Uterus (tissue), 4 donors: Measurements from ENCODE around the gene TNFRSF18. TPM values are rescaled to one million over a fixed set of nuclear protein-coding genes. Genes with fewer than 3 reads are reported as not detected.

Experiments used
- DNase-seq, 2 donors: peaks; one replicate each; pipeline ENCODE4 v3.0.0-alpha.2; 2019 to 2020
- H3K27ac ChIP-seq, 2 donors: fragments of 200-600 bp; sonication (generic); 1 replicate in 1 of 2; 2 replicates in 1 of 2; pipeline ENCODE4 v1.5.1; 2016 to 2018
- H3K27me3 ChIP-seq, 2 donors: fragments of 200-600 bp; sonication (generic); one replicate each; pipeline ENCODE4 v1.5.1; 2018 to 2019; ENCODE audit warnings: control low read depth in 1 of 2
- H3K36me3 ChIP-seq, 2 donors: fragments of 200-600 bp; sonication (generic); one replicate each; pipeline ENCODE4 v1.5.1; 2019; ENCODE audit warnings: control low read depth in 1 of 2
- H3K4me1 ChIP-seq, 2 donors: fragments of 200-600 bp; sonication (generic); one replicate each; pipeline ENCODE4 v1.5.1; 2018 to 2019; ENCODE audit warnings: control low read depth in 1 of 2
- H3K4me3 ChIP-seq, 2 donors: fragments of 200-600 bp; sonication (generic); 1 replicate in 1 of 2; 2 replicates in 1 of 2; pipeline ENCODE4 v1.5.1; 2018 to 2019; ENCODE audit warnings: mild to moderate bottlenecking in 1 of 2
- H3K9me3 ChIP-seq, 2 donors: fragments of 200-600 bp; sonication (generic); one replicate each; pipeline ENCODE4 v1.5.1; 2019; ENCODE audit warnings: control low read depth in 1 of 2
- POLR2A ChIP-seq, 2 donors: fragments of 450-650 bp; IDR thresholded peaks; one replicate each; pipeline ENCODE4 v1.6.1; 2016; ENCODE audit warnings: antibody characterized with exemption in 2 of 2, mild to moderate bottlenecking in 1 of 2, moderate library complexity in 1 of 2
- intact Hi-C: fragments of 100-400 bp; cut with DNase I; formaldehyde crosslinking; loops from one replicate; pipeline ENCODE4 v1.15.1; 2023; ENCODE audit warnings: low total_unique reads
- total RNA-seq, 4 donors: library from RNA; depleted of rRNA in 3 of 4; stranded (reverse); fragments of >200 nt in 3 of 4; gene quantifications; one replicate each; pipeline versions ENCODE4 v1.1.0 to v1.2.4, GENCODE V29; 2014 to 2023
- TF ChIP-seq, protein P1 (sequence below), 4 experiments: fragments of 200-600 bp in 2 of 4; fragments of 450-650 bp in 2 of 4; sonication (generic) in 2 of 4; IDR thresholded peaks; one replicate each; pipeline ENCODE4 v1.5.1; 2016 to 2019; ENCODE audit warnings: antibody characterized with exemption in 4 of 4, mild to moderate bottlenecking in 2 of 4, moderate library complexity in 1 of 4
- donor health status: DM: yes; HTN: yes; CAD: no.

TNFRSF18 gene
- total RNA-seq, 4 donors from 2014 or later: 0.37 to 2.6 TPM; not detected in 2

DNA sequence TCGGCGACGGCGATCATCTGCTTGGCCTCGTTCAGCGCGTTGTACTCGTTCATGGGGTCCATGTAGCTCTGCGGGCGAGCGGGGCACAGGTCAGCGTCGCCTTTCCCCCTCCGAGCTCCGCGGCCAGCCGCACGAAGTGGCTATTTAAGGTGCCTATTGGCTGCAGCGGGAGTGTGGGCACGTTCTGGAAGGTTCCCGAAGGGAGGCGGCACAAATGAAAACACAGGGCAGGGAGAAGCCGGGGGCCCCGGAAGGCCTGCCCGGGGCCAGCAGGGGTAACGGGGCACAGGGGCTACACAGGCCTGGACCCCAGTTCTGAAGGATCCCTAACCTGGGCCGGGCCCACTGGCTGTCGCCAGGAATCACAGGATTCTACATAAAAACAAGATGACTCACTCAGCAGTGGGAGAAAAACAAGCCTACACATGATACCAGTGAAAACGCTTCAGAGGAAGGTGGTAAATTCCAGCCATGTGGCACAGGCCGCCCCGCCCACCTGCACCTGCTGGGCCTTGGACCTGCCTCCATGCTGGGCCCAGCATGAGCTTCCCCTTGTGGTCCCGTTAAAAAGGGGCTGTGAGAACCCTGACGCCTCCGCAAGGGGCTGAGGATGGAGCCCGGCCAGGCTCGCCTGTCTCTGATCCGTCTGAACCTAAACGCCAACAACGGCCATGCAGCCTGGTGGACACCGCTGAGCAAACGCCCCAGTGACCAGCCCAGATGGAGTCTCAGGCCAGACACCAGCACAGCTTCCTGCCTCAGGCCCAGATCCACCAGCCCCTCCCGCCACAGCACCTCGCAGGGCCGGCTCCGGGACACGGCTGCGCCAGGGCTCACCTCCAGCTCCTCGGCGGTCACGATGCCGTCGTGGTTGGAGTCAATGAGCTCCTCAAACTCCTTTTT lies 11.5 kb upstream of the TNFRSF18 start:
- TF ChIP-seq POLR2A (IDR thresholded peaks at IDR 0.05): no peak
- TF ChIP-seq, protein P1, sequence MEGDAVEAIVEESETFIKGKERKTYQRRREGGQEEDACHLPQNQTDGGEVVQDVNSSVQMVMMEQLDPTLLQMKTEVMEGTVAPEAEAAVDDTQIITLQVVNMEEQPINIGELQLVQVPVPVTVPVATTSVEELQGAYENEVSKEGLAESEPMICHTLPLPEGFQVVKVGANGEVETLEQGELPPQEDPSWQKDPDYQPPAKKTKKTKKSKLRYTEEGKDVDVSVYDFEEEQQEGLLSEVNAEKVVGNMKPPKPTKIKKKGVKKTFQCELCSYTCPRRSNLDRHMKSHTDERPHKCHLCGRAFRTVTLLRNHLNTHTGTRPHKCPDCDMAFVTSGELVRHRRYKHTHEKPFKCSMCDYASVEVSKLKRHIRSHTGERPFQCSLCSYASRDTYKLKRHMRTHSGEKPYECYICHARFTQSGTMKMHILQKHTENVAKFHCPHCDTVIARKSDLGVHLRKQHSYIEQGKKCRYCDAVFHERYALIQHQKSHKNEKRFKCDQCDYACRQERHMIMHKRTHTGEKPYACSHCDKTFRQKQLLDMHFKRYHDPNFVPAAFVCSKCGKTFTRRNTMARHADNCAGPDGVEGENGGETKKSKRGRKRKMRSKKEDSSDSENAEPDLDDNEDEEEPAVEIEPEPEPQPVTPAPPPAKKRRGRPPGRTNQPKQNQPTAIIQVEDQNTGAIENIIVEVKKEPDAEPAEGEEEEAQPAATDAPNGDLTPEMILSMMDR (IDR thresholded peaks at IDR 0.05): no peak
- H3K4me3 ChIP-seq: no peak overlapping the region
- H3K27ac ChIP-seq: no peak overlapping the region
- intact Hi-C loops: no loop called here
- DNase-seq: no peak
- H3K36me3 ChIP-seq: no peaks in the 10 kb centered on the region
- H3K27me3 ChIP-seq: no peaks in the 10 kb centered on the region
- H3K9me3 ChIP-seq: no peaks in the 10 kb centered on the region
- peaks cover 0 to 4% of the 10 kb centered on the region in 2 donors for H3K4me1 ChIP-seq

DNA sequence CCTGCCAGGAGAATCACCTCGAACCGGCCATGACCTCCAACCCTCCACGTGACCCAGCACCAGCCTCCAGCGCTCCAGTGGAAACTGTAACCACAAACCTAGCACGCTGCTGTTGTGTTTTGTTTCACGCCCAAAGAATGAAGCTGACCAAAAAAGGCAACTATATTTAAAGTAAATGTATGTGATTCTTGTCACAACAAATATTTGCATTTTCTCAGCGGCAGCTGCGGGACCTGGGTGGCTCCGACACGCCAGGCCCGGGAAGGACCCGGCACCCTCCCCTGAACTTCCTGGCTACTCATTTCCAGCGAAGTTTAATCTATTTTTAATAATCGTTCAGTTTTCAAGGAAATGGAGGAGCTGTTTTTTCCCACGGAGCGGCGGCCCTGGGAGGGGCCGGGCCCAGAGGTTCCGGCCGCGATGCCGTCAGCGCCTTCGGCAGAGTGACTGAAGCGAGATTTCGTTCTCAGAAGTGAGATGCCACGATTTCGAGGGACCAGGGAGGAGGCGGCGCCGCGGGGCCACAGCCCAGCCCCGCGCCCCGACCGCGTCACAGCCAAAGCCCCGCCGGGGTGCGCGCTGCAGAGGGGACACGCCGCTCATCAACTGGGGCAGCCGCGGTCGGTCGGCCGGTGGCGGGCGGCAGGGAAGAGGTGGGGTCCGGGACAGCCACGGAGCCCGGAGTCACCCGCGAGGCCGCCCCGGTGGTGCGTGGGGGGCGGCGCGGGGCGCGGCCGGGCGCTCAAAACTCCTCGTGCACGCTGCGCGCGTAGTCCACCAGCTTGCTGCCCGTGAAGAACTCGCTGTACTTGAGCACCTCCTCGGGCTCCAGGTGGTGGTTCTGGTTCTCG lies 10.6 kb upstream of the TNFRSF18 start:
- TF ChIP-seq, protein P1 (IDR thresholded peaks at IDR 0.05): no peak
- TF ChIP-seq POLR2A (IDR thresholded peaks at IDR 0.05): no peak
- Histone ChIP-seq H3K4me1 (peaks cover 0 to 6% of the 10 kb centered on the region in 2 donors), H3K27ac (no peak overlapping the region), H3K4me3 (no peak overlapping the region), H3K36me3 (no peaks in the 10 kb centered on the region), H3K9me3 (no peaks in the 10 kb centered on the region), H3K27me3 (no peaks in the 10 kb centered on the region)
- DNase-seq: no peak
- intact Hi-C loops: no loop called here

DNA sequence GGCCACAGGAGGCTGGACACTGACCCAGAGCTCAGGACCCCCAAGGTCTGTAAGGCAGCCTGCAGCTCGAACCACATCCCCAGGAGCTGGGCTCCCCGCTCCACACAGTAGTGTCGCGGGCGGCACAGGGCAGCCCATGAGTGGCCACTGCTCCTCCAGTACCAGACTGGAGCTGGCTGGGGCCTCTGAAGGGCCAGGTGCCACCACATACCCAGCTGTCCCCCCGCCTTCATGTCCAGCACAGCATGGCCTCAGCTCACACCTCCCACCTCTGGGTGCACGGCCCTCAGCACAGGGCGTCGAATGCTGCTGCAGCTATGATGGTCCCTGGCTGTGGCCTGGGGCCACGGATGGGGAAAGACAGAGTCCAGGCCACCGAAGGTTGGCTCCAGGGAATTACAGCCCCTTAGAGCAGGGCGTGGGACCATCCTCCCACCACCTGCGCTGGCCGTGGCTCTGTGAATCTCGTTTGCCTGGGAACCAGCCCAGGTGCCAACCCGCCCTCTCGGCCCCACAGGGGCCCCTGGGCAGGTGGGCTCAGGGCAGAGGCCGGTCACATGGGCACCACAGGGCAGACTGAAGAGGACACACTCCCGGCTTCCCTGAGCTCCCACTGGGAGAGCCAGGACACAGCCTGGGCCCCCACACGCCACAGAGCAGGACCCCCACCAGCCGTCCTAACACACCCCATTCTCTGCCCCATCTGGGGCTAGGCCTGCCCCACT lies 9.7 kb upstream of the TNFRSF18 start:
- intact Hi-C loops: no loop called here
- H3K27me3 ChIP-seq: no peaks in the 10 kb centered on the region
- DNase-seq: no peak
- no peaks in the 10 kb centered on the region for H3K9me3 ChIP-seq
- H3K36me3 ChIP-seq: no peaks in the 10 kb centered on the region
- no peak for TF ChIP-seq POLR2A (IDR thresholded peaks at IDR 0.05)
- TF ChIP-seq, protein P1 (IDR thresholded peaks at IDR 0.05): no peak
- no peak overlapping the region for H3K27ac ChIP-seq
- peaks cover 0 to 6% of the 10 kb centered on the region in 2 donors for H3K4me1 ChIP-seq
- no peak overlapping the region for H3K4me3 ChIP-seq

DNA sequence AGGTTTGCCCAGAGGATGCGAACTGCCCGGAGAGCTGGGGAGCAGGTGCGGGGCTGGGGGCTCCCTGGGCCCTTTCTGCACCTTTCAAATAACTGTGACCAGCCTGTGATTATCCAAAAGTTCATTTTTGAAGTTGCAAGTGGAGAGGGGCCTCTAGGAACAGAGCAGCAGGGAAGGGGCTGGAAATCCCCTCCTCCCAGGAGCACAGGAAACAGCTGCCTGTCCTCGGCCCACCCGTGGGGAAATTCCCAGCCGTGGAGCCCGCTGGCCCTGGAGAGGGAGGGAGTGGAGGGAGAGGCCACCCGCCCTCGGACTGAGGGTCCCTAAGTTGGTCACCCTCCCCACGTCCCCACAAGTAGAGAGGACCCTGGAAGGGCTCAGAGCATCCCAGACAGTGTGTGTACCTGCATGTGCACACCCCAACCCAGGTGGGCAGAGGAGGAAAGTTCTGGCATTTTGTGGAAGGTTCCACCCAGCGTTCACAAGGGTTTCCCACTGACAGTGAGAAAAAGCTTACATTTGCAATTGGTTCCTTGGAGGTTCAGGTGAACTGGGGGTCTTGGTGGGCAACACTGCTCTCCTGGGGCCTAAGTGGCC lies 8.8 kb upstream of the TNFRSF18 start:
- DNase-seq: no peak
- Histone ChIP-seq H3K36me3 (no peaks in the 10 kb centered on the region), H3K27me3 (no peaks in the 10 kb centered on the region), H3K9me3 (no peaks in the 10 kb centered on the region), H3K4me3 (no peak overlapping the region), H3K4me1 (peaks cover 0 to 6% of the 10 kb centered on the region in 2 donors), H3K27ac (no peak overlapping the region)
- intact Hi-C loops: no loop called here
- TF ChIP-seq POLR2A (IDR thresholded peaks at IDR 0.05): no peak
- TF ChIP-seq, protein P1 (IDR thresholded peaks at IDR 0.05): no peak
